Measurements from ENCODE around the gene DIPK1A.

DNA sequence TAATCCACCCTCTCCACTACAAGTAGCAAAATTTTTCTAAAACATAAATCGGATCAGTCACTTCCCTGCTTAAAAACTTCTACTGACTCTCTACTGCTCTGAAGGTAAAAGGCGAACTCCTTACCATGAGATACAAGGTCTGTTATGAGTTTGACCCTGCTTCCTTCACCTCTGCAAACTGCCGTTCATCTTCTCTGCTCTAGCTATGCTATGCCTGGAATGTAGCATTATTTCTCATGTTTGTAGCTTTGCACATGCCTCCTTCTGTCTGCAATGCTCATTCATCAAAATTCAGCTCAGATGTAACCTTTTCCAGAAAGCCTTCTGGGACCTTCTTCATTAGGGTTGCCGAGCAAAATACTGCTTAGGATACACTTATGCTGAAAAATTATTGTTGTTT is 98.7 kb downstream of the DIPK1A start:
- no peak for TF ChIP-seq POLR2A (IDR thresholded peaks at IDR 0.05)
- TF ChIP-seq, protein P1, sequence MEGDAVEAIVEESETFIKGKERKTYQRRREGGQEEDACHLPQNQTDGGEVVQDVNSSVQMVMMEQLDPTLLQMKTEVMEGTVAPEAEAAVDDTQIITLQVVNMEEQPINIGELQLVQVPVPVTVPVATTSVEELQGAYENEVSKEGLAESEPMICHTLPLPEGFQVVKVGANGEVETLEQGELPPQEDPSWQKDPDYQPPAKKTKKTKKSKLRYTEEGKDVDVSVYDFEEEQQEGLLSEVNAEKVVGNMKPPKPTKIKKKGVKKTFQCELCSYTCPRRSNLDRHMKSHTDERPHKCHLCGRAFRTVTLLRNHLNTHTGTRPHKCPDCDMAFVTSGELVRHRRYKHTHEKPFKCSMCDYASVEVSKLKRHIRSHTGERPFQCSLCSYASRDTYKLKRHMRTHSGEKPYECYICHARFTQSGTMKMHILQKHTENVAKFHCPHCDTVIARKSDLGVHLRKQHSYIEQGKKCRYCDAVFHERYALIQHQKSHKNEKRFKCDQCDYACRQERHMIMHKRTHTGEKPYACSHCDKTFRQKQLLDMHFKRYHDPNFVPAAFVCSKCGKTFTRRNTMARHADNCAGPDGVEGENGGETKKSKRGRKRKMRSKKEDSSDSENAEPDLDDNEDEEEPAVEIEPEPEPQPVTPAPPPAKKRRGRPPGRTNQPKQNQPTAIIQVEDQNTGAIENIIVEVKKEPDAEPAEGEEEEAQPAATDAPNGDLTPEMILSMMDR (IDR thresholded peaks at IDR 0.05): no peak
